NCI-H2107 (cell line): Measurements from ENCODE around the gene DLST.

ENCODE experiments used
- DNase-seq: peaks from one replicate; lab custom pipeline; 2025; lab: John Stamatoyannopoulos, UW

Gene DLST

DNA sequence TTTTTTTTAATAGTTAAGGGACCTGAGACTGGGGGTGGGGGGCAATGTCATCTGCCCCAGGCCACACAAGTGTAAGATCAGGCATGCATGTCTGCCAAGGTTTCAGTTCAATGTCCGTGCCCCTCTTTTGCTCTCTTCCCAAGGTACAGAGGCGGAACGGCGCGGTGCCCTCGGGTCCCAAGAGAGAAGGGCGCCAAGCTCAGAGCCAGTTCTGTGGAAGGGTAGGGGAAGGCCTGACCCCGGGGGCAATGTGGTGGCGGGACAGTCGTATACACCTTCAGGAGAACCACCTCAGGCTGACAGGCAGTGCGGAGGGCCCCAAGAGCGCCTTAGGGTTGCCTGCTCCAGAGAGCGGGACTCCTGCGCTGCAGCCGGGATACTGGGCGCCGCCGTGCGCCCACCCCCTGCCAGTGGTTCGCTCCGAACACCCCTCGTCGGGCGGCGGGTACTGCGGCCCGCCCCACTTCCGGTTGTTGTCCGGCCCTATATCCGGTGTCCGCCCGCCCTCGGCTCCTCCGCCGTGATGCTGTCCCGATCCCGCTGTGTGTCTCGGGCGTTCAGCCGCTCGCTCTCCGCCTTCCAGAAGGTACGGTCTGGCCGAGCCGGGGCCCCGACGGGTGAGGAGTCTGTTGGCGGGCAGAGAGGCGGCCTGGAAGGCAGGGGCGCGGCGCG is at the start of gene DLST:
TSS of gene DLST (plus strand) at position 486 of the 672 bp plus-strand sequence. CDS start at position 524, 38 bp downstream.
- peak; percentile 86 for DNase-seq

DNA sequence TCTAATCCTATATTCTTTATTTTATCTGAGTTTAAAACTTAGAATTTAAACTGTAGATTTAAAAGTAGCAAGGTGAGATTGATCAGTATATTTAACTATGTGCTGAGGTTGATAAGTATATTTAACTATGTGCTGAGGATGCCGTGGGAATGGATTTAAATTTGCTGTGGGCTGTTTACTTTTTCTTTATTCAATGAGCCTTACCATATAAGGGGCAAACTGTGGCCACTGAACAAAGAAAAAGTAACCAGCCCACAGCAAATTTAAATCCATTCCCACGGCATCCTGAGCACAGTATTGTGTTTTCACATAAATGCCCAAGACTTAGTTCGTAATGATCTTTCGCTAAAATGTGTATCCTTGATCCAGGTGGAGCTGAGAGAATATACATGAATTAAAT is 48.9 kb upstream of the DLST start:
- no peak for DNase-seq

DNA sequence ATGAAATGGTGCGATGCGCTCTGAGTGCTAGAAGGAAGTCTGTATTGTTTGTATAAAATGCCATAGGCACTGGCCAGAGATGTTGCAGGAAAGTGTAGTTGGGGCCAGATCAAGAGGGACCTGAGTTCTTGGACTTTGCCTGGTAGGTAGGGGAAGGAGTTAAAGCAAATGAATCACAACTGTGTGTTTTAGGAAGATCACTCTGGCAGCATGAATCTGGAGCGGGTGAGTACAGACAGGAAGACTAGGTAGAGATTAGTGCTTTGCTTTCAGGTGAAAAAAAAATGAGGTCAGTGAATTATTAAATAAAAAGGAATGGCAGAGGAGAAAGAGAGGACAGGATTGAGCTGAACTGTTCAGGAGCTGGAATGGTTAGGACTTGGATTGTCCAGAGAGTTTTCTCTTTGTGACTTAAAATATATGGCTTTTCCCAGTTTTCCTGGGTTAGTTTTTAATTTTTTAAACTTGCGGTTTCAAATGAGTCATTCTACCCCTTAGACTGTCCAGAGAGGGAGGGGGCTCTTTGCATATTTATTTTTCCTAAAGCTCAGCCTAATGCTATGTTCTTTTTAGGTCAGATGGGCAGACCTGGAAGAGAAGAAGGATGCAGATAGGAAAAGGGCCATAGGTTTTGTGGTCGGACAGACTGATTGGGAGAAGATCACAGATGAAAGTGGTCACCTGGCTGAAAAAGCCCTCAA is 46.9 kb upstream of the DLST start:
- no peak for DNase-seq

DNA sequence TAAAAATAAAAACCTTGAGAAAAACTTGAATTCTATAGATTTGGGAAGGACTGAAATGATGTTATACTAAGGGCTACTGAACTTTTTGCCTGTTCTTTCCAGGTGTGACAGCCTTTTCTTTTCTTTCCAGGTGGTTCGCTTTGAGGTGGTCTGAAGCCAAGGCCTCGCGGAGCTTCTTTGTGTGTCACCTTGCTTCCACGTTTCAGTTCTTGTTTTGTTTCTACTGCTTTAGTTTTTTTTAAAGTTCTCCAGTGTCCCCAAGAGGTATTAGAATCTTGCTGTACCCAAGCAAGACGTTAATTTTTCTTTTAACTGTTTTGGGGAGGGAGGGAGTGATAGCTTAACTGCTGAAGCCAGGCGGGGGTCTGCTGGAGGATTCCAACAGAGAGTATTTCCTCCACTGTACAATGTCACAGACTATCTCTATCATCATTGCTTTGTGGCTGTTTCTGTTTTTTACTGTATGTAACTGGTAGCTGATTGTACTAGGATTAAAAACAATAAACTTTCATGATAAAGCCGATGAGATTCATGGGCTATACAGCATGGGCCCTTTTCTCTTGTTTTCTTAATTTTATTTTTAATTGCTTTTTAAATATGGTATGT is 46.0 kb upstream of the DLST start:
- DNase-seq, result no peak

DNA sequence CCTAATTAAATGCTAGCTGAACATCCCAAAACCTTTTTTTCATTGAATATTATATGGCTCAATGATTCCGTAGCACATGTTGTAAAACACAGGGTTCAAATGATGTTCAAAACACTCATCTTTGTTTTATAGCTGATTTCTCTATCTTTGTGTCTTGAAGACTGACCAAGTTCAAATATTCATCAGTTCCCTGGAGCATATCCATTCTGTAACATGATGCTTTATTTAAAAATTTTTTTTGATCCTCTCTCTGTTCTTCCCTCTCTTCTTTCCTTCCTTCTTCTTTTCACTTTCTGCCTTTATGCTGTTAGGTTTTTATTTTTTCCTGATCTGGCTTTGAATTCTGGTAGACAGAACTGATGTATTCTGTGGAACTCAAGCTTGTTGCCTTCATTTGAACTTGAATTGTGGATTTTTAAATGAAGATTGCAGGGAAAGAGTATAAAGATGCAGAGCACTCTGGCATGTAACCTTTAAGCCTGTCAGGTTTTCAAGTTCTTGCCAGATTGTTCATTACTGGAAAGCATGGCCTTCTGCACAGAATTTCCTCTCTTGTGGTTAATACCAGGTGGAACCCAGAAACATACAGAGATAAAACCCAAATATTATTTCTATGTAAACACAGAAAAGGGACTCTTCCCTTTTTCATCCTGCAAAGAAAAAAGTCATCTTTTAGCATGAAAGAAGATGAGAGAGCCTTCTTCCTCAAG is 45.3 kb upstream of the DLST start:
- DNase-seq, result no peak

DNA sequence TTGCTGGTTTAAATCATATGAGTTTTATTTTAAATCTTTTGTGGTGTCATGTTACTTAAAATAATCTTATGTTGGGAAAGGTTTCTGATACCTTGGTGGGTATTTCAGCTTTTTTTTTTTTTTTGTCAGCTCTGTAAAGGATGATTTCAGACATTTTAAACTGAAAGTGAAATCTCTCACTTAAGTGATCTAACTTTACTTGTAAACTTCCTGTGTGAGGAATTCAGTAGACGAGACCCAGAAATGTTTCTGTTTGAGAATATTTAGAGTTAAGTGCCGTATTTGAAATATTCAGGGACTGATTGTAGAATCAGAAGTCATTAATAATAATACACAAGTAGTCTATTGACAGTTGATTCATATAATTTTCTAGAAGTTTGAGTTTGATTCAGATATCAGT is 43.5 kb upstream of the DLST start:
- DNase-seq, result no peak

DNA sequence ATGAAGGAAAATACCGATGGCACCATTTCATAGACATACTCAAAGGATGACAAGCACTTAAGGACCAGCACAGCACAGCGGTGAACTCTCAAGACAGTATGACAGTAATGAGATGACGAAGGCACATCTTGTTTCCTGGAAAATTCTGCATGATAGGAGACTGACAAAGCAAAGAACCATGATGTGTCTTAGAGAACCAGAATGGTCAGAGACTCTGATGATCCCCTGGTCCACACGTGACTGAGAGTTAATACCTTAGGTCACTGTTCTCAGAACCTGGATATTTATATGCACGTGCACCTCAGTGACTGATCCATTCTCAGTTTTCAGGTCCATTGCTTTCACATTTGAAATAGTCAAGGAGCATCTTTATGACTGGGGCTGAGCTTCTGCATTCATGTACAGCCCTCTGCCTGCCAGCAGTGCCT is 41.1 kb upstream of the DLST start:
- DNase-seq, result no peak

DNA sequence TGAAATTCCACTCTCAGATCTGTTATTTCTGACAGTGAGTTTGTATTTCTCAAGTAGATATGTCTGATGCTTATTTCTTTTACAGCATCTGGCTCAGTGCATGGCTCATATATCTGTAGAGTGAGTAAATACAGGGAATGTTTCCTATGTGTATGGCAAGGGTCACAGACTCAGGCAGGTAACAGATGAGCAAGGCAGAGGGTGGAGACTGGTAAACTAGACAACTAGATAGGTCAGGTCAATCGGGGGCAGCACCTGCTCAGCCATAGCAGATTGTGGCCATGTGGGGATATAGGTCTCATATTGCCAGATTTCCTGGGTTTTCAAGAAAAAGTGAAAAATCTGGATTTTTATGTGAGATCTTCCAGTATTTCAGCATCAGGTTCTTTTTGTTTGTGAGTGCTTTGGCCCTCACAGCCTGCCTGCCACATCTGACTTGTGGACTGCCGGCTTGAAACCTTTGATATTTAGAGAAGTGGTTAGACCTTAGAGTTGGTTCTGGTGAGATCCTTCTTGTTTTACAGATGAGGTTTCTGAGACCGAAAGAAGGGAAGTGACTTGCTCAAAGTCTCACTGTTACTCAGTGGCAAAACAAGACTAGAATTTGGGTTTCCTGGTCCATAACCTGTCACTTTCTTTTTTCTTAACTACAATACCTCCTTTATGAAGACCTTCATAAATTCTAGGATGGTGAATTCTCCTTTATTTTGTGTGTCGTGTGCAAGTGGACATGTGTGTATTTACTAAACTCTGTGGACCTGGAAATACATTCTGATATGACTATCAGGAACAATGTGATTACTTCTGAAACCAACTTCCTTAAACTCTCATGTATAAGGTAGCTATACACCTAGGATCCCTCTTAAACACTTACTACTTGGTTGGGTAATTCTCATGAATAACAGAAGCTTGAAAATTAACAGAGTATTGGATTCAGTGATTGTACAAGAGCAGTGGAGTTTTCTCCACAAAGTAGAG is 40.2 kb upstream of the DLST start:
- DNase-seq, result no peak

DNA sequence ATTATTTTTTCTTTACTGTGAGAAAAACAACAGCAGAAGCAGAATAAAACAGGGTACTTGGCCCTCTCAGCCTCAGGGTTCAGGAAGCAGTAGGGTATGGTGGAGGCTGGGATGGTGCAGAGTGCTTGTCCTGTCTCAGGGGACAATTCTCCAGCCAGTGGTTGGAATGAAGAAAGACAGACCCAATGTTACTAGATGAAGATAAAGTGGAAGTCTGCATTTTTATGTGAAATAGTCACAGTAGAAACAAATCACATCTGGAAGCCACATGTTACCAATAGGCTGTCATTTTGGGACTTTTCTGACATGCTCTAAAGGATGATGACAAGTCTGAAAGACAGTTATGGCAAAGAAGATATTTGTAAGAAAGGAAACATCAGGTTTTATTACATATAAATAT is 38.1 kb upstream of the DLST start:
- no peak for DNase-seq

DNA sequence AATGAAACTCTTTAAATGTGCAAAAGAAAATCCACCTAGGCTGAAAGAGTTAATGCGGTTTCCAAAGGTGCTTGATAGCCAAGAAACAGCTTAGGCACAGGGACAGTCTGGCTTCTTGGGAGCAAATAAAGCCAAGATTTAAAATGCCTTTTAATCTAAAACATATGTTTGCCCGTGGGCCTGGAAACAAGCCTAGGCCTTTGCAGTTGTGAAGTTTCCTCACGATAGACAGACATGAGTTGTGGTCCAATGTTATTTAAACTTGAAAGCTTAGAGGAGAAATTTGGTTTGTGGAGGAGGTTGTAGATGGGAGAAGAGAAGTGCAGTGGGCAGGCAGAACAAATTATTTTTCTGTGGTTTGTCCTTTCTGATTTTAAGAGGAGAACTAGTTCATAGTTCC is 35.5 kb upstream of the DLST start:
- no peak for DNase-seq

DNA sequence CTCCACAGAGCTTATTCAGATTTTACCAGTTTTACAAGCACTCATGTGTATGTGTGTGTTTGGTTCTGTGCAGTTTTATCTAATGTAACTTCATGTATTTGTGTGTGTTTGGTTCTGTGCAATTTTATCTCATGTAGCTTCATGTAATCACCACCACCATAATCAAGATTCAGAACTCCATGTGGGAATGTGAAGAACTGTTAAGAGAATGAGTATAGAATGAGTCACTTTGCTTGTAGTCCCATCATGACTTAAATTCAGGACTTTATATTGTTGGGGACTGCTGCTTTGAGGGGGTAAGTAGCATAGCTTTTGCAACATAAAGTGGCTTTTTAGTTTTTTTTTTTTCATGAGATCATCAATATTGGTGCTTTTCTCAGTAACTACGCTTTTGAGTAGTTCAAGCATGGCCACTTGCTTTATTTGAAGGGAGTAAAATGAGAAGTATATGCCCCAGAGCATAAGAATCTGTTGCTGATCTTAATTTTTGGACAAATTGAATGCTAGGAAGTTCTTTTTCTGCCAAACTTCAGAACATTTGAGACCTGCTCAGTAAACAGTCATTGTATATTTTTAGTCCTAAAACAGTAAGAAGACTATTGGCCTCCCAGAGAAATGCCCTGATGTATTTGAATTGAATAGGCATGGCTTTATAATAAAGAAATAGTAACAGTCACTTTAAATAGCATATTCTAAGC is 34.6 kb upstream of the DLST start:
- DNase-seq, result no peak

DNA sequence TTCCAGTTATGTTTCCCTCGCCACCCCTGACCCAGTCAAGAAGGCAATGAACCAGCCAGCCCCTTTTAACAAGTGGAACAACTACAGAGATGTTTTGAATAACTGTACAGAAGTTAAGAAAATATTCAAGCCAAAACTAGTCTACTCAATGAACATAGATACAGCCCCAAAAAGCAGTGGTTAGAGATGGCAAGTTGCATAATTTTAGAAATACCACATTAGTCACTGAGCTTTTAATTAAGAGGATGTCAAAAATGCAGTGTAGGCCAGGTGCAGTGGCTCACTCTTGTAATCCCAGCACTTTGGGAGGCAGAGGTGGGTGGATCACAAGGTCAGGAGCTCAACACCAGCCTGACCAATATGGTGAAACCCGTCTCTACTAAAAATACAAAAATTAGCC is 32.9 kb upstream of the DLST start:
- DNase-seq, result no peak

DNA sequence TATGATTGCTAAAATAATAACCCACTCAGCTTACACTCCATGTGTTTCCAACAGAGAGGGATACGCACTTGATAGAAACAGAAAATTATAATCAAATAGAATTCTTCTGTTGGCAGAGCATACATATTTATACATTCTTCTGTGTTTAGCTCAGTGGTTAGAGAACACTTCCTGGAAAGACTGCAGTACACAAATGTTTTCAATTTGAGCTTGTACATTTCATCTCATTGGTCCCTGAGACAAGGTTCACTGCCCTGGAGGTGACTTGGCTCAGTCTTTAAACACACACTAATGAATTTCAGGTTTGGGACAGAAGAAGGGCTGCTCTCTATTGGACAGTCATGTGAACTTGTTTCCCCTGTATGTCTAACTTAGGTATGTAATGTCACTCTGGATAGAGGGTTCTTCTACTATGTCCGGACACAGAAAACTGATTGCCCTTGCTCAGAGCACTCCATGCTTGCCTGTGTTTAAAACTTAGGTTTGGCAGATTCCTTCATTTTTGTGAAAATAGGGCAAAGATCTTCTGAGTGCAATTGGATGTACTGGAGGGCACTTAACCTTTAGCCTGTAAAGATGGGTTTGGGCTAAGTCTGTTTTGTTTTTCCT is 28.7 kb upstream of the DLST start:
- no peak for DNase-seq

DNA sequence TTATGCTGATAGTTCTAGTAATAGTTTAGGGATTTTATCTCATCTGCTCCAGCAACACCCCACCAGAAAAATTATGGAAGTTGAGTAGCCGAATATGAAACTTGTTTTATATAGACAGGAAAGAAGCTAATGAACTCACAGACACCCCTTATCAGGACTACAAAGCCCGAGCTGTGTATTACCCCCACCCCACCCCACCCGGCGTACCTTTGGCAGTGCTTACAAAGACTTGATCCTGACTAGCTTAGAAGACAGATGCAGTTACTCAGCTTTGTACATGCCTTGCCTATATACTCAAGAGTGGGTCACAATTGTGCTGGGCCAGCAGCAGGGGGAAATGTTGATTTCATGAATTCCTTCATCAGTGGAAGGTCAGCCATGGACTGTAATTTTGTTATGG is 28.1 kb upstream of the DLST start:
- DNase-seq, result no peak

DNA sequence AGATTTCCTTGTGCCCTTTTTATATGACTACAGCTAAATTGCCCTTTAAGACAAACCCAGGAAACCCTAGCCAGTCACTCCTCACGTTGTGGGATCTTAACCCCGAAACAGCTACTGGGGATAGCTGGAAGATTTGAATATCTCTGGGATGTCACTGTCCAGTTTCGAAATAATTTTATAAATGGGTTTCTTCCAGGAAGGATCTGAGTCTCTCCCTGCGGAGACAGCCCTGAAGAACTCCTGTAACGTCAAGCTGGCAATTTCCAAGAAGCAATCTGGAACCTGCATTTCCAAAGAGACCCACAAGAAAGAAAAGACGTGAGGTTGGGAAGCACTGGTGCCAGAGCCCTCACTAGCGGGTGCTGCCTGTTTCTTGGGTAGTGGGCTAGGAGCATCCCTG is 26.7 kb upstream of the DLST start:
- no peak for DNase-seq

DNA sequence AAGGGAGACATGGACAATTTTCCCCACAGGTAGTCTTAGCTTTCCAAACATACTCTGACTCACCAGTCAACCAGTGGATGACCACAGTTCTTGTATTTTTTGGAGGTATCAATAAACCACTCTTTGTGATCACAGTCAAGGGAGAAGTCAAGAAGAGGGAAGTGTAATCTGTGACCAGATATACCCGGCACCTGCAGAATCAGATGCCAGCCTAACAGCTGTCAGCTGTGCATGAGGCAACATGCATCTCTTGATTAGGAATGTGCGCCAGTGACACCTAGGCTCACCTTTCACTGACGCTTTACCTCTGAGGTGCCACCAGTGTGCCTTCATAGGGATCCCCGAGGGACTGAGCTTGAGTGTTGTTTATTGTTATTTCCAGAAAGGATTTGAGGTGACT is 25.8 kb upstream of the DLST start:
- peak; percentile 60 for DNase-seq

DNA sequence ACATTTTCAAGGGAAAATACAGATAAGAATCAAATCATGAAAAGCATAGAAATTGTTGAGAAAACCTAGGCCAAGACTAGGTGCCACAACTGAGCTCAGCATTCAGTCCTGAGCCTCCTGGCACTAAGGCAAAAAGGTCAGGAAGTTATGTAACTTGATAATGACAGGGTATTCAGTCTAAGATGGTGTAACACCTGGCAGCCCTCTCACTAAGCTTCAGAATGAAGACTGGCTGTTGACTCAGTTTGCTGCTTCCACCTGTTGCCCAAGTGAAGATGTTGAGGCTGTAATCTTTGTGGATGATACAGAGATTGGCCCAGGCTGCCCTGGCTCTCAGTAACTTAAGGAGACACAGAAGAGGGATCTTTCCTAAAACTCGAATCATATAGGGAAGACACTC is 25.4 kb upstream of the DLST start:
- peak; percentile 43 for DNase-seq

DNA sequence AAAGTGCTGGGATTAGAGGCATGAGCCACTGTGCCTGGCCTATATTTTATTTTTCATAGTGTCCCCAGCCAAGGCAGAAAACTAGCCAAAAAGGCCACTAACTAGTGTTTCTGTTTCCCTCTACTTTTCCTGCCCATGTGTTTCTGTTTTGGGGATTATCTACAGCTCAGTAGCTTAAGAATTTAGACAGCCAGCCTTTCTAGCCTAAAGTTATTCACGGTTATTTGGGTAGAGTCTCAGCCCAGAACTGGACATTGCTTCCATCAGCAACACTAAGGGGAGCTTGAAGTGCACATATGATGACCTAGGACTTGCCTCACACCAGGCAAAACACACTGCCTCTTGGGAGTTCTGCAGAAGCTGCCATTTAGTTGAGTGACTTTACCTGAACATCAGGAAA is 23.7 kb upstream of the DLST start:
- DNase-seq, result no peak

DNA sequence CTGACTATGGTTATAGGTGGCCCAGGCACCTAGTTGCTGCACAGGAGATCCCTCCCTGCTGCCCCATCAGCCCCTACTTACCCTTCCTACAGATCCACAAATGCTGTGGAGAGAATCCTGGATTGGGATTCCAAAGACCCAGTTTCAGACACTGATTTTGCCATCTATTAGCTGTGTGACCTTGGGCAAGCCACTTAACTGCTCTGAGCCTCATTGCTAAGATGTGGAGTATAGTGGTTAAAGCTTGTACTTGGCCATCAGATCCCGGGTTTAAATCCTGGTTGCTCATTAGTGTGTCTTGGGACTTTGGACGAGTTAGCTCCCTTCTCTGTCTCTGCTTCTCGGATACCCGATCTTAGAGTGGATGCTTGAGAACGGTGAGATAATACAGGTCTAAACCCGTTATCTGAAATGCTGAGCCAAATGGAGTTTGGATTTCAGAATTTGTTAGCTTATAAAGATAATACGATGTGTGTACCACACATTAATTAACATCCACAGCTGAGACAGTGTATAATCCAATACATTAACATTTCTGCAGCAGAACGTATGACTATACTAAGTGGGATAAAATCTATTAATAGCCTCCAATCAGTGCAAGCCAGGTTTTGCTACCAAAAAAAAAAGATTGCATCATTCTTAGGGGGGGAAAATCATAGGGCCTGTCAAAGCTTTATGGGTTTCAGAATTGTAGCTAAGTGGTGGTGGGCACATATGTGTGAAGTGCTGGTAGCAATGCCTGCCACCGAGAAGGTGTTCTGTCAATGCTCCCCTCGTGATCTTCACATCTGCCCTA is 21.8 kb upstream of the DLST start:
- no peak for DNase-seq
